Activated CD4-positive, alpha-beta T cell treated with anti-CD3 and anti-CD28 coated beads for 4 hours (primary cell): ENCODE results near the gene FMR1NB.

ENCODE experiments used
- DNase-seq, 2 donors: peaks; one replicate each; pipeline ENCODE4 v3.0.0-alpha.2; 2020

FMR1NB gene

GRCh38 chrX:147981038-147981752 lies at the start of gene FMR1NB:
TSS of gene FMR1NB (plus strand) at chrX:147981337. CDS start at chrX:147981403, 66 bp downstream.
- DNase-seq = no peak

GRCh38 chrX:147933815-147934214 lies 47.3 kb upstream of the FMR1NB start:
- DNase-seq = no peak

GRCh38 chrX:147935156-147935758 lies 45.9 kb upstream of the FMR1NB start:
- no peak for DNase-seq

GRCh38 chrX:147945286-147945685 lies 35.9 kb upstream of the FMR1NB start:
- no peak for DNase-seq

- DNase-seq = no peak
Observed at GRCh38 chrX:147948531-147948930, 32.6 kb upstream of the FMR1NB start.

GRCh38 chrX:147950352-147950751 lies 30.8 kb upstream of the FMR1NB start:
- DNase-seq = no peak

GRCh38 chrX:147953976-147954375 lies 27.2 kb upstream of the FMR1NB start:
- no peak for DNase-seq

- no peak for DNase-seq
Observed at GRCh38 chrX:147957291-147957690, 23.8 kb upstream of the FMR1NB start.

- DNase-seq = no peak
Observed at GRCh38 chrX:147958291-147958690, 22.8 kb upstream of the FMR1NB start.

- DNase-seq = no peak
Observed at GRCh38 chrX:147960722-147961121, 20.4 kb upstream of the FMR1NB start.

- no peak for DNase-seq
Observed at GRCh38 chrX:147962476-147962875, 18.7 kb upstream of the FMR1NB start.

GRCh38 chrX:147978931-147979330 lies 2.2 kb upstream of the FMR1NB start:
- DNase-seq = no peak

- no peak for DNase-seq
Observed at GRCh38 chrX:148020329-148020728, 39.2 kb downstream of the FMR1NB start.

- no peak for DNase-seq
Observed at GRCh38 chrX:148024425-148025148, 43.5 kb downstream of the FMR1NB start.

- DNase-seq = no peak
Observed at GRCh38 chrX:148035380-148035779, 54.2 kb downstream of the FMR1NB start.

GRCh38 chrX:148037020-148037419 lies 55.9 kb downstream of the FMR1NB start:
- no peak for DNase-seq

GRCh38 chrX:148043271-148043855 lies 62.2 kb downstream of the FMR1NB start:
- DNase-seq = no peak

- DNase-seq = no peak
Observed at GRCh38 chrX:148047200-148047599, 66.1 kb downstream of the FMR1NB start.

- peak in 1 of 2 donors; percentile 1 for DNase-seq
Observed at GRCh38 chrX:148049441-148049840, 68.3 kb downstream of the FMR1NB start.

- DNase-seq = no peak
Observed at GRCh38 chrX:148051973-148052372, 70.8 kb downstream of the FMR1NB start.

GRCh38 chrX:148067285-148067684 lies 86.1 kb downstream of the FMR1NB start:
- DNase-seq = no peak

- DNase-seq = no peak
Observed at GRCh38 chrX:148069759-148070503, 88.8 kb downstream of the FMR1NB start.

- no peak for DNase-seq
Observed at GRCh38 chrX:148070504-148070877, 89.4 kb downstream of the FMR1NB start.
